Stimulated activated CD4-positive, alpha-beta T cell treated with anti-CD3 and anti-CD28 coated beads, Interleukin-4, amount 100 ng/mL, for 24 hours (primary cell): ENCODE data around the gene POSTN.

Source experiments
- DNase-seq: peaks from one replicate; pipeline ENCODE4 v3.0.0-alpha.2; 2020

POSTN gene, protein sequence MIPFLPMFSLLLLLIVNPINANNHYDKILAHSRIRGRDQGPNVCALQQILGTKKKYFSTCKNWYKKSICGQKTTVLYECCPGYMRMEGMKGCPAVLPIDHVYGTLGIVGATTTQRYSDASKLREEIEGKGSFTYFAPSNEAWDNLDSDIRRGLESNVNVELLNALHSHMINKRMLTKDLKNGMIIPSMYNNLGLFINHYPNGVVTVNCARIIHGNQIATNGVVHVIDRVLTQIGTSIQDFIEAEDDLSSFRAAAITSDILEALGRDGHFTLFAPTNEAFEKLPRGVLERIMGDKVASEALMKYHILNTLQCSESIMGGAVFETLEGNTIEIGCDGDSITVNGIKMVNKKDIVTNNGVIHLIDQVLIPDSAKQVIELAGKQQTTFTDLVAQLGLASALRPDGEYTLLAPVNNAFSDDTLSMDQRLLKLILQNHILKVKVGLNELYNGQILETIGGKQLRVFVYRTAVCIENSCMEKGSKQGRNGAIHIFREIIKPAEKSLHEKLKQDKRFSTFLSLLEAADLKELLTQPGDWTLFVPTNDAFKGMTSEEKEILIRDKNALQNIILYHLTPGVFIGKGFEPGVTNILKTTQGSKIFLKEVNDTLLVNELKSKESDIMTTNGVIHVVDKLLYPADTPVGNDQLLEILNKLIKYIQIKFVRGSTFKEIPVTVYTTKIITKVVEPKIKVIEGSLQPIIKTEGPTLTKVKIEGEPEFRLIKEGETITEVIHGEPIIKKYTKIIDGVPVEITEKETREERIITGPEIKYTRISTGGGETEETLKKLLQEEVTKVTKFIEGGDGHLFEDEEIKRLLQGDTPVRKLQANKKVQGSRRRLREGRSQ

DNA sequence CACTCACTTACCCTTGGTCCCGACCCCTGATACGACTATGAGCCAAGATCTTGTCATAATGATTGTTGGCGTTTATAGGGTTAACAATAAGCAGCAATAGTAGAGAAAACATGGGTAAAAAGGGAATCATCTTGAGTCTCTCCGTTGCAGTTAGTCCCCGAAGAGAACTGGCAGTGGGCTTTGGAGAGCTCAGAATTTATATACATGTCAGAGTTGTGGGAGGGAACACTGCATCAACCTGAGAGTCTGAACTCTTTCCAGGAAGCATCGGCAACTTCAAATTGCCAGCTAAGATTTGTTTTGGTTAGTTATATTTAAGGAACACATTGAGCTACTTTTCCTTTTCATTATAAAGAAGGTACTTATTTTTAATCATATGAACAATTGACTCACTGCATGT lies at the start of gene POSTN:
Gene POSTN, minus strand, starts transcription at position 172 of the 400 bp plus-strand sequence. Its CDS starts 42 bp downstream, at position 130.
- no peak for DNase-seq

DNA sequence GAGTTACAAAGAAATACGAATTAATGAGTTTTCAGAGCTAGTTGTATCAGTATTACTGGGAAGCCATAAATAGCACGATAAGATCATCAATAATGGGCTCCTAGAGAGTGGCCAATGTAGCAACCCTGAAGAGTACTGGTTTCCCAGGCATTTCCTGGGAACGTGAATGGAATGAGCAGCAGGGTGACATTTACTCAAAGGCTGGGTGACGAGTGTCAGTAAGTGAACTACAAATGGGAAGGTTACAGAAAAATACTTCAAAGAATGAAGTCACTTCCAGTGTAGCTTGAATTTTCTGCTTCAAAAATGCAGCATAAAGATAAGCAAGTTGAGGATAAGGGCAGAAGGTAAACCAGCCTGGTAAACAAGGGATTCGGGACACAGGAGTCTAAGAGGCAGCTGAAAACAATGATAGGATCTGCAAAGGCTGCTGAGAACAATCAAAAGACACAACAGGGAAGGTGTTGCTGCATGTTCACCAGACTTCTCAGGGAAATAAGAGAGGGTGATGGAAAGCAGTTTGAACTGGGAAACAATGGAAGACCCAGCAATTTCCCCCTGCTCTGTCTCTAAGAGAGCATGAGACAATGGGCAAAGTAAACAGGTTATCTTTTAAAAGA lies 48.6 kb upstream of the POSTN start:
- DNase-seq = no peak

DNA sequence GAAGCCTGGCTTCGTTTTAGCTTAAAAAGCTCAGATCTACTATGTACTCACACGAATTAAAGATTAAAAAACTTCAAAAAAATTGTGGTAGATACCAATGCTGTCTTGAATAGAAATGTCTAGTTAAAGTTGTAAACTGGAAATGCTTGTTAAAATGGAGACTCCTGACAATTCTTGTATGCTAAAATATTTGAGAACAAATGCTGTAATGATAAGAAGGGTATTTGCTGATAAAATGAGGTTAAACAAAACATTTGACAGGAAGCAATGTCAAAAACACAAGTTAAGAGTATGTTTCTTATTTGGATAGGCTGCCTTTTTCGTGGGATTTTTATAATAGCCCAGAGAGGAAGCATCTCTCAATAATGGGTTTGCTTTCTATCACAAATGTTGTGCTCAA lies 48.0 kb upstream of the POSTN start:
- no peak for DNase-seq

DNA sequence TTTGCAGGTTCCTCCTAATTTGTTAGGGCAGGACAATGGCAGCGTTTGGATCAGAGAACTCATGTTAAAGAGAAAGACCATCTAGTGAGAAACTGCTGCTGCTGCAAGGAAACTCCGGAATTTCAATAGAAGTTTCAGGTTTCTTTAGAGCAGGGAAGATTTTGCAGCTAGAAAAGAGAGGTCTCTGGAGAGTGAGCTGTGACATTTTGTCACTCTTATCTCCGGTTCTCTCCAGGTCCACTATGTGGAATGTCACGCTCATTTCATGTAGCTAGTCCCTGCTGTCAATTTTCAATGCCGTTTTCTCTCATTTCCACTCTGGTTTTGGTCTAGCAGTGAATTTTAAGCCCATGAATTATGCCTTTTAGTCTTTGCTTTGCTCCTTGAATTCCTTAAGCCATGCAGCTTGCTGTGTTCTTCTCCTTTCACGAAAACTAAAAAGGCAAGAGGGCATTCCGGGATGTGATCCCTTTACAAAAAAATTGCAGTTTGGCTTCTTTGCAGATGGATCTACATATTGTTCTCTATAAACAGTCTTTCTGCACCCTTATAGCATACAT lies 46.7 kb upstream of the POSTN start:
- DNase-seq = no peak

DNA sequence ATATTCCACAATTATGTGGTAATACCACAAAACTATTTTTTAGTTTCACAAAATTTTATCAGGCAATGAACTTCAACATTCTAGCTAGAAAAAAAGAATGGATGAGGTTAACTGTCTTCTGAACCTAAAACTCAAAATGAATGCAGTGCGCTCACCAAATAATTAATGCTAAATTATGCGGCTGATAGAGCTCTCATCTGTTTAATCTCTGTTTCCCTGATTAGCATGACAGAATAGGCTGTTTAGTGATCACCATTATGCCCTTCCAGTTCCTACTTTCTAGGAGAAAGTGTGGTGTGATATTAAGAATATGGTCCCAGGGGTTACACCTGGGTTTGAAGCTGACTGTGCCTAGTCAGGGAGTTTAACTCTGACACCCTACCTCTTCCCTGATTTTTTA lies 42.8 kb upstream of the POSTN start:
- DNase-seq = no peak

DNA sequence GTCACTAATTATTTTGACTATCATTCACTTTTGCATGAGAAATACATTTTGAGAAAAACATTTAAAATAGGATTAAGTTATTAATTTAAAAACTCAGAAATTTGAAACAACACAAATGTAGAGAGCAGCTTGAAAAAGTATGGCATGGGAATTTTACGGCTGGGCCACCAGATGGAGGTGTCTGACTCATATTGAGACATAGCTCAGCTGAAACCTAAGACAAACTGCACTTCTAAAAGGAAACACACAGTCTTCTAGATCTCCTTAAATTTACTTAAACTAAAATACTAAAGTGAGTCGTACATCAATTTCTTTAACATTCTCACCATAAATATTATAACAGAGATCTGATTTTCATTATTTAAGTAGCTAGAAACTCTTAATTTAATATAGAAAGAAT lies 41.9 kb upstream of the POSTN start:
- no peak for DNase-seq

DNA sequence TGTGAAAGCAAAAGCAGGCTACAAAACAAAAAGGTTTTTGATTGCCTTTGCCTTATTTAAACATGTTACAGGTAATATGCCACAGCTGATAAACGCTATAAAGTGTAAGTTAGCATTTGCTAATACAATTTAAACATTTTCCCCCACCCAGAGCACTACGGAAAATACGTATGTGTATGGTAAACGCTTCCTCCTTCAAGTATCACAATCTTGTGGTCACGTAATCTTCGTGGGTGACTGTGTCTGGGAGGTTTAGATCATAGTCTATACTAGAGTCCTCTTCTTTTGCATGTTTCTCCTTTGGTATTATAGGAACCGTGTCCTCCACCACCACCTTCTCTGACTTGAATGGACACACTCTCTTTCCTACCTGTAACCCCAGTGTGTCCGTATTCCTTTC lies 38.1 kb upstream of the POSTN start:
- no peak for DNase-seq

DNA sequence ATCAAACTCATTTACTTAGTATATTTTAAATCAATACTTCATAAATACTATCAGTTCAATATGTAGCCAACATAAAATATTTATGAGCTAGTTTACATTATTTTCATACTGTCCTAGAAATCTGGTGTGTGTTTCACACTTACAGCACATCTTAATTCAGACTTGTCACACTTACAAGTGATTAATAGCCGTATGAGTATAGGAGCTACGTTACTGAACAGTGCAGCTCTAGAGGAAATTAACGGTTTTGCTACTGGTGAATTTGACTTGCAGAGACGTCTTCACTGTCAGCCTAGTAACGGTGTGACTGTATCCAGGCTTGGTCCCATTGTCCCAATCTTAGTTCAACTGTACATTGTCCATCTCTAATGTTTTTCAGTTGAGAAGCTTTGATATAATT lies 33.7 kb upstream of the POSTN start:
- no peak for DNase-seq

DNA sequence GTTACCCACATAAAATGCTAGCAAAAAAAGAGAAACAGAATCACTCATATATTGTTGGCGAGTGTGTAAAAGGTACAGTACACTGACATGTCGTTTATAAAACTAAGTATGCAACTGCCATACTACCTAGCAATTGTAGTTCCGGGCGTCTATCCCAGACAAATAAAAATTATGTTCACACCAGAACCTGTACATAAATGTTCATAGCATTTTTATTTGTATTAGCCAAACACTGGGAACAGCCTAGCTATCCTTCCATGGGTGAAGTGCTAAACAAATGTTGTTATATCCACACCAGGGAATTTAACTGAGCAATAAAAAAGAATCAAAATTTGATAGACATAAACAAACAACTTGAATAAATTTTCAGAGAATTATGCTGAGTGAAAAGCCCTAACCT lies 28.9 kb upstream of the POSTN start:
- DNase-seq = no peak

DNA sequence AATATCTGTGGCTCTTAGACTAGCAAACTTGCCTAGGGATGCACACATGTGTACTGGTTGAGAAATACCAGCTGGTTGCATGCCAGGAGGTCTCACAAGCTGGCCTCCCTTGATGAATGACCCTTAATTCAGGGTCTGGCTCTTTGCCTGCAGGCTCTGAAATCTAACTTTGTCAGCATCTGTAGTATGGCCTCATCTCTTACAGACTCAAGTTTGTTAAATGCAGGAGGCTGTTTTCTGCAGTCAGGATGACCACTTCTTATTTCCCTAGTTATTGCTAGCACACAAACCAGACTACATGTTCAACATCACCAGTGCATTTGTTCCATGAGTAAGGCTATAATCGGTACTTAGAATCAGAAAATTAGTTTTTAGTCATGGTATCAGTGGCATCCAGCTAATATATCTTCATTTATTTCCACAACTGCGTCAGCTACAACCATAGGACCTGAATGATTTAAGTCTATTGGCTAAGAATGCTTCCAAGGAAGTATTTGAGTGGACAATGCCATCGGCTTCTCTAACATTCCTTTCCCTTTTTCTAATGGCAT lies 23.3 kb upstream of the POSTN start:
- no peak for DNase-seq

DNA sequence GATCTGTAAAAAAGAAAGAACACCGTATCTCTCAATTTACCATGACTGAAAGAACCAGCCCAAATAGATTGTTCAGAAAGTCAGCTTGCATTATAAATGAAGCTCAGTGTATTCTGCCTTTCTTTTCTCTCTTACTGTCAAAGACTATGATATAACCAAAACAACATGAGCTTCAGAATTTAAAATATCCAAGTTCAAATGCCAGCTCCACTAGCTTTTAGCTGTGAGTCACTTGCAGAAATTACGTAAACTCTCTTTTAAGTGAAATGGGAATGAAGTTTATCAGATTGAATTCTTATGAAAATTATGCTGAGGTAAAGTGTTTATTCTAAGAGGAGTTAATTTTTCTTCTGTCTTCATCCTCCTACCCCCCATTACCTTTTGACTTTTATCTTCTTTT lies 20.0 kb upstream of the POSTN start:
- DNase-seq = no peak

DNA sequence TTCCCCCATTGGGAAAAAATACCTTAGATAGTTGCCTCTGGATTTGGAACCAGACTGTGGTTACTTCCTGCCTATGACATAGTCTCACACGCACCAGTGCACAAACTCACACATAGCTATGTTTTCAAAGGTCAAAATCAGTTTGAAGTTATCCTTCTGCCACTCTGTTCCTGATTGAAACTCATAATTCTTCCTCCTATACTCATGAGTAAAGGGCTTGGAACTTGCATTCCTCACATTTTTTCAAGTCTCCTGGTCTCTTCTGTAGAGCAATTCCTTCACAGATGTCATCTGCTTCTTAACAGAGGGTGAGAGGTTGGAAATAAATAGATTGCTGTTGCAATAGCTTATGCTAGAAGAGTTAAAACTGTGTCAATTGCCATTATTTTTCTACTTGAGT lies 18.6 kb upstream of the POSTN start:
- DNase-seq = no peak

DNA sequence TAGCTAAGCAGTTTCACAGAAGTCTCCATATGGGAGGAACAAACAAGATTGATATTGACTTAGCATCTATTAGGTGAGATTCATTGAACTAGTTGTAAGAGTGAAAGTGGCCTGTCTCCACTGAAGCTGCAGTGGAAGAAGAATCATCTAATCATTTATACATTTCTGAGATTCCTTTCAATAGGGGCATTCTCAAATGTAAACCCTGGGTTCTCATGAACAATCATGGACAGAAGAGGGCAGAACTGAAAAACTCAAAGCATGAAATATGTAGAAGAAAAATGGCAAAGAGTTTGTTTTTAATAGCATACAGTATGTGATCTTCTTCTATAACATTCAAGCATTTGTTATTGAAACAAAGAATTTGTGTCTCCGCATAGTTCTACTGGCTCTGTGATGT lies 17.6 kb upstream of the POSTN start:
- no peak for DNase-seq

DNA sequence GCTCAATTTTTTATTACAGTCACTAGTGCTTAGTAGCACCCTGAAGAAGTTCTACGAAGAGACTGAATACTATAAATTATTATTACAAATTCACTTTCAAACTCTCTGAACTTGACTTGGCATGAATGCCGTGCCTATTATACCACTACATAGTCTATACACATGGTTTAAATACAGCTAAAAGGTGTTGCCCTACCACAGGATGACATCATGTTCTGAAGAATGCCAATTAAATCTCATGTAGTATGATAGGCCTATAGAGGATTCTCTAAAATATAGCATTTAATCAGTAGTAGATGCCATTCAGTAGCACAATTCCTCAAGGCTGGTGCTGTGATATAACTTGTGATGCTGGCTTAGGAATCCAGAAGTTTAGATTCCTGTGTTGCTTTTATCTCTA lies 16.7 kb upstream of the POSTN start:
- no peak for DNase-seq

DNA sequence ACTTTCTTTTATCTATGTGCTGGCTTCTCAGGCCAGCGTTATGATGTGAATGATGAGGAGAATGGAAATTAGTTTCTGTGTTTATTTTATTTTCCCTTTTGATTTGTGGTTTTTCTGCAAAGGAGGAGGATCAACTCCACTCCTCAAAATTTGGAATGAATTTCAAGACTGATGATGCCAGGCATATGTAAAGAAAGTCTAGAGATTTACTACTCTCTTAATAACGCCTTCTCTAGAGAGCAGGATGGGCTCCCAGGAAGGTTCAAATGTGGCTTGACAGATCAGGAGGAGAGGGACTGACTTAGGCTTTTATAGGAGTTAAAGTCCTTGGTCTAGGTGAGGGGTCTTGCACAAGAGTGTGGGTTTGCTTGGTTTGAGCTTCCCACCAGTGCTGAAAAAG lies 15.1 kb upstream of the POSTN start:
- no peak for DNase-seq

DNA sequence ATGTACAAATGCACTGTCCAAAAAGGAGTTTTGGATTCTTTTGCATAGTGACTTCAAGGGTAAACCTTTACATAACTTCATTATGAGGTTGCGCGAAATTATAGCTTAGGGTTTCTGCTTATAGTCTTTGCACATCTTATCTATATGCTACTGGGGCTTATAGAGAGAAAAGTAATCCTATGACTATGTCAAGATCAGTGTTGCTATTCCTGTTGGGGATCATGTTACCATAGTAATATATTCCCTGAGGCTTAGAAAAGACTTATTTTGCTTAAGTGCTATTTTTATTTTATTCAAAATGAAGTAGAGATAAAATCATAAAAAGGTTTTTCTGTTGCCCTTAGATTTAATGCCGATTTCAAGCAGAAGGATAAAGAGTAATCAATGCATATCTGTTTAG lies 14.7 kb upstream of the POSTN start:
- DNase-seq = no peak

DNA sequence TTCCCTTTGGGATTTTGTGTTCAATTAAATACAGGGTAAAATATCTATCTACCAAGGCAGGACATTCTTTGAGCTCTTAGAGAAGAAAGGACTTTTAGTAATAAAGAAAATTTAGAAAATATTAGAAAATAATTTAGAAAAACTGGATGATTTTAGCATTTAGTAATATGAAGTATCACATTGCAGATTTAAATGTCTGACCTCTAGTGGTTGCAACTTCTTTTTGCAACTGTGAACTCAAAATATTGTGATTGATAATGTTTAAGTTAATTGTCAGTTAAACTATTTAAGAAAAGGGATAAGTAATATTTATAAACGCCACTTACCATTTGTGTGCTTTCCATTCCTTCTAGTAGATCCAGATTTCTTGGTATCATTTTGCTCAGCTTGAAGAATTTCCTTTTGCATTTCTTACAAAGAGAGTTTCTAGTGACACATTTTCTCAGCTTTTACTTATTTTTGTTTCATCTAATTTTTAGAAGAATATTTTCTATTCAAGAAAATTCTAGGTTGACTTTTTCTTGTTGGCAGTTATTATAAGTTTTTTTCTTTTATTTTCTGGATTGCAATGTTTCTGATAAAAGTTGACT lies 10.3 kb upstream of the POSTN start:
- DNase-seq = no peak

DNA sequence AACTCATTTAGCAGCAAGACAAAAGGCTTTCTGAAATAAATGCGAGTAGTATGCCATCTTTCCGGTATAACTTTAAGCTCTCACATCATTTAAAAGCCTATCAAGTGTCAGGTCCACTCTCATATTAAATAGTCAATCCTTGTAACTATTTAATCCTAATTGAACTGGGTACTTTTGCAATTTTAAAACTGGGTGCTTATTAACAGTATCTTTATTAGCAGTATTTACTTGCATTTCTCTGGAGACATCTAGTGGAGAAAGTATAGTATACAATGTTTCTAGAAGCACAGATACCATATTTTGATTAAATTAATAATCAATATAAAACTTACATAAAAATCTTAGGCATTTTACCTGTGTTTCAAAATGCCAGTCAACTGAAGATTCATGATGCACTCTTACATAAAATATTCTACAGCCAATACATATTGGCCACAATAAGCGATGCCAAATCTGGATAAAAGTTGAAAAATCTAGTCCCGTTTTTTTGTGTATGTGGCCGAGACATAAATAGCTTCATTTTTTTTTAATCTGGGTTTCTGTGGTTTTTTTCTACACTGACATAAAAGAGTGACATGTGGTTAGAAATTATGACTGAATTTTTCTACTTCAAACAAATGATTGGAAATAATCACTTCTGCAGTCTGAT lies 4.3 kb upstream of the POSTN start:
- no peak for DNase-seq

DNA sequence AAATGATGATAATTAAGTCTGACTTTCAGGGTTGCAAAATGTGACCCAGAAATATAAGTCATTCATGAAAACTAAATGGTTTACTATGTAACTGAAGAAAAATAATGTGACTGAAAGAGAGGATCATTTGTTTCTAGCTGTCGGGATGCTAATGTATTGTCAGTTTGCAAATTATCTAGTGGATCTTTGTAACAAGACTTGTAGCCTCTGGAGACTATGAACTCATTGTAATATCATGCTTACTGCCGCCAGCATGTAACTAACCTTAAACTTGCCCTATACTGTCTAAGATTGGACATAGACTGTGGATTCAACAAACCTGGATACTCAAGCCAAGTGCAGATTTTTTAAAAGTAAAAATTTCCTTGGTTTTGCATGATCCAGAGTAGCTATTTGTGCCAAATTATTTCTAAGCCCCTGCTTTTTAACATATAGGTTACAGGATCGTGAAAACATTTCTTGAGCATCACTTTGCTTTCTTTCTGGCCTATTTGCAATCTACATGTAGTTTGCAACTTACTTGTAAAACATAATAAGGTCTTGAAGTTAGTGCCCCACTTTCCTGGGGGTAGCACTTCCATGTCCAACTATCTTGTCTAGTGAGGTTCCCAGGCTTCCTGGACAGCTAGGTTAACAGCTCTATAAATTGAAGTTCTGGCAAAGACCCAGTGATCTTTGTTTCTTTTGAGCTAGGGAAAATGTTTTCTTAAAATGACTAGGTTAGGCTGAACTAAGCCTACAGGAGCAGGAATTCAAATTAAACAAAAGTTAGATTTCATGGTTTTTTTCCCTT lies 3.3 kb upstream of the POSTN start:
- no peak for DNase-seq

DNA sequence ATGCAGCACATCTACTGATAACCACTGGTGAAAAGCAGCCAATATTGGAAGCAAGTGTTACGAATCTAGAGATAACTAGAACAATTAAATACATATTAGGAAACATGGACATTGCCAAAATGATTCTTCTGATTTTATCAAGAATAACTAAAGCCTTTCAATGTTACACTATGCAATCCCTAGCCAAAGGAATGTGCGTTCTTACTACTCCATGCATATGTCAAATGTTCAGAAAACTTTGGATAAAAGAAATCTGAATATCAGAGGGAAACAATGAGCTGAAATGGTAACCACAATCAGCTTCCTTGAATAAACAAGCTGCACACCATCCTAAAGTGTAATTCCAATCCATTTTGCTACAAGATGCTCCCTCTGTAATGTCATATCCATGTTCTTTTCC lies 951 bp upstream of the POSTN start:
- no peak for DNase-seq

DNA sequence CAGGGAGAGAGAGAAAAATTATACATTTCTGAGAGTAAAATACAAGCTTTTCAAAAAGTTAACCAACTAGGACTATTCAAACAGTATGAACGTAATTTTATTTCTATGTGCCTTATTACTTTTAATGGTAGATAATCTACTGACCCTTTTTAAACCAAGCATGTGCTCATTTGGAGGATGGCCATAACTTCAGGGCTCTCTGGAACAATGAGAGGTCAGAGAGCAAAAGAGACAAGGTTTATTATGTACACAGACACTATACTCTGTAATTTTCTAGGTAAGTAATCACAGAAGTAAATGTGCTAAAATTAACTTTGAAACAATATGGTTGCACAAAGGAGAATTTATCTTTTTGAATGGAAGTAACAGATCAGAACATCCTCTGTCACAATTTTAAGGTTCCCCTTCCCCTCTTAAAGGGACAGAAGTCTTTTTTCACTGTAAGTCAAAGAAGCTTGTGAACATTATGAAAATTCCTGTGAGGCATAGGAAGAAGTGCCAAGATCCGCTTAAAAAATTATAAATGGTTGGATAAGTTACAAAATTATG lies 1.0 kb downstream of the POSTN start:
- DNase-seq = no peak
